NB4 (cell line): ENCODE results near the gene NUP214.

Source experiments
- DNase-seq: peaks from one replicate; pipeline ENCODE4 v3.0.0; 2010; ENCODE audit warnings: low read depth
- H3K4me3 ChIP-seq: one replicate; pipeline ENCODE4 v1.5.1; 2011; ENCODE audit warnings: mild to moderate bottlenecking, low read depth, low read length, moderate library complexity
- CTCF ChIP-seq: IDR thresholded peaks from one replicate; pipeline ENCODE4 v1.5.1; 2012; ENCODE audit warnings: low read depth, low read length
- MAX ChIP-seq: IDR thresholded peaks from 2 replicates; pipeline ENCODE4 v1.6.1; 2011; ENCODE audit warnings: low read depth, low read length
- MYC ChIP-seq: IDR thresholded peaks from 2 replicates; pipeline ENCODE4 v1.6.1; 2011; ENCODE audit warnings: low read depth, low read length
- POLR2A ChIP-seq: IDR thresholded peaks from 2 replicates; pipeline ENCODE4 v1.6.1; 2011; ENCODE audit warnings: mild to moderate bottlenecking; ENCODE audit not compliant: insufficient read length; ENCODE audit errors: extremely low read depth

NUP214 gene

GRCh38 chr9:131257266-131258025 is 132.1 kb downstream of the NUP214 start:
- no peak for DNase-seq
- no peak overlapping the region for H3K4me3 ChIP-seq
- TF ChIP-seq CTCF (no peak), MAX (no peak), POLR2A (no peak), MYC (no peak)

- no peak for DNase-seq
- no peak for TF ChIP-seq MYC
- no peak for TF ChIP-seq POLR2A
- TF ChIP-seq CTCF, result no peak
- H3K4me3 ChIP-seq, result no peak overlapping the region
Measured at GRCh38 chr9:131258186-131258585, 132.8 kb downstream of the NUP214 start.

- H3K4me3 ChIP-seq, result no peak overlapping the region
- DNase-seq, result peak; percentile 3
- TF ChIP-seq MYC (no peak), MAX (no peak), CTCF (no peak), POLR2A (no peak)
Measured at GRCh38 chr9:131258698-131259431, 133.5 kb downstream of the NUP214 start.

GRCh38 chr9:131259432-131259898 is 134.1 kb downstream of the NUP214 start:
- no peak overlapping the region for H3K4me3 ChIP-seq
- no peak for TF ChIP-seq CTCF
- no peak for TF ChIP-seq POLR2A
- no peak for TF ChIP-seq MAX
- no peak for TF ChIP-seq MYC
- no peak for DNase-seq

- no peak for TF ChIP-seq MAX
- TF ChIP-seq MYC, result no peak
- TF ChIP-seq CTCF, result no peak
- no peak for TF ChIP-seq POLR2A
- H3K4me3 ChIP-seq, result no peak overlapping the region
- no peak for DNase-seq
Measured at GRCh38 chr9:131259916-131260597, 134.7 kb downstream of the NUP214 start.
